Stimulated activated CD8-positive, alpha-beta memory T cell treated with anti-CD3 and anti-CD28 coated beads, Interleukin-15, amount 100 ng/mL, for 24 hours (primary cell): ENCODE results near the gene SPATA31A6.
"Not testable (repeated sequence)": the region's sequence is repeated elsewhere in the genome, so short reads cannot be mapped to it uniquely, and the experiment has no call there.

Experiments used
- DNase-seq: peaks from one replicate; pipeline ENCODE4 v3.0.0-alpha.2; 2020; ENCODE audit warnings: low read depth

Gene SPATA31A6

GRCh38 chr9:42183359-42183758 lies at the start of gene SPATA31A6:
TSS of gene SPATA31A6 (plus strand) at chr9:42183659. CDS start at chr9:42183688, 29 bp downstream.
- DNase-seq, result not testable (repeated sequence)

DNA sequence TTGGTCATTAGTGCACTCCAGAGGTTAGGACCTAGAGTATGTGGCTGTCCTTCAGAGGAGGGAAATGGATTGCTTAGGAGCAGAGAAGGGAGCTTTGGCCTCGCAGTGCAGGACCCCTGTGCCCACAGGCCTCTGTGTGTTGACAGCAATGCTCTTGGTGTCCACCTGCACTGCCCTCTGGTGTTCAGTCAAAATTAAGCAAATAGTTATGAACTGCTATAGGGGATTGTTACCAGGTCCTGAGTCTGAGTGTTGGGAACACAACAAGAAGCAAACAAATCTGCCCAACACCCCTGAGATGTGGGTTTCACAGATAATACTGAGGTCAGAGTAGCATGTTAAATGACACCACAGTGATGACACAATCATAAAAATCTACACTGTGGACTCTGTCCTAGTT lies 23.2 kb upstream of the SPATA31A6 start:
- not testable (repeated sequence) for DNase-seq

- not testable (repeated sequence) for DNase-seq
Observed at GRCh38 chr9:42219861-42220260, 36.4 kb downstream of the SPATA31A6 start.

DNA sequence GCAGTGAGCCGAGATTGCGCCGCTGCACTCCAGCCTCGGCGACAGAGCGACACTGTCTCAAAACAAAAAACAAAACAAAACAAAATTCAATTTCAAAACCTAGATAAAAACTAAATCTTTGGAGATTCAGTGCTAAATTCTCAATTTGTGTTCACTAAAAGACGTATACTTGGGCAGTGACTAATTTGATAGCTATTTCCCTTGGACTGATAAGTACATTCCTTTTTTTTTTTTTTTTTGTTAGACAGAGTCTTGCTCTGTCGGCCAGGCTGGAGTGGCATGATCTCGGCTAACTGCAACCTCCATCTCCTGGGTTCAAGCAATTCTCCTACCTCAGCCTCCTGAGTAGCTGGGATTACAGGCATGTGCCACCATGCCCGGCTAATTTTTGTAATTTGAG lies 39.8 kb downstream of the SPATA31A6 start:
- not testable (repeated sequence) for DNase-seq

DNA sequence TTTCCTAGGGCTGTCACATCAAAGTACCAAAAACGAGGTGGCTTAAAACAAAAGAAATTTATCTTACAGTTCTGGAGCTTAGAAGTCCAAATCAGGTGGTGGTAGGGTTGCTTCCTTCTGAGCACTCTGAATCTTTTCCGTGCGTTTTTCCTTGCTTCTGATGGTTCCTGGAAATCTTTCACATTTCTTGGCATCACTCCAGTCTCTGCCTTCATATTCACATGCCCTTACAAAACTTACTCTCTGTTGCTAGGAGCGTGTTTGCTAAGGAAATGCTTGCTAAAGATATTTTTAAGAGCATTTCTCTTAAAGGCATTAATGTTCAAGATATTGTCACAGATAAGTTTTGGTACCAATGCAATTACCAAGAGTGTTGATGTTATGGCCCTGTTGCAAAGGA lies 49.6 kb downstream of the SPATA31A6 start:
- not testable (repeated sequence) for DNase-seq

GRCh38 chr9:42234610-42235009 lies 51.2 kb downstream of the SPATA31A6 start:
- not testable (repeated sequence) for DNase-seq

- not testable (repeated sequence) for DNase-seq
Observed at GRCh38 chr9:42235352-42235991, 52.0 kb downstream of the SPATA31A6 start.

- DNase-seq, result not testable (repeated sequence)
Observed at GRCh38 chr9:42236097-42236496, 52.6 kb downstream of the SPATA31A6 start.

GRCh38 chr9:42237381-42237780 lies 53.9 kb downstream of the SPATA31A6 start:
- DNase-seq, result not testable (repeated sequence)

DNA sequence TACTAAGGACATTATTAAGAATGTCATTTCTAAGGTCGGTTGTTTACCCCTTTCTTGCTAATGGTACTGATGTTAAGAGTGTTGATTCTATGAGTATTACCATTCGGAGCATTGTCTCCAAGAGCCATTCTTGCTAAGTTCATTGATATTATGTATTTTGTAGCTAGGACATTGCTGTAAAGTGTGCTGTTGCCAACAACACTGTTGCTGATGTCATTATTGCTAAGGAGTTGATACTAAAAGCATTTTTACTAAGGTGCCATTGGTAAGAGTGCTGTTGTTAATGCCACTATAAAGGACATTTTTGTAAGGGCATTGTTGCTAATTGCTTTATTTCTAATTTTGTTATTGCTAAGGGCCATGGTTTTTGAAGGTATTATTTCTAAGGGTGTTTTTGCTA lies 55.4 kb downstream of the SPATA31A6 start:
- not testable (repeated sequence) for DNase-seq
